IMR-90 (cell line): ENCODE measurements around the gene PCBP3. TPM values are rescaled to one million over a fixed set of nuclear protein-coding genes. Genes with fewer than 3 reads are reported as not detected.

Experiments used
- ATAC-seq: fragments of 200-7000 bp; cut with Tn5 transposase; 2 replicates; pipeline ENCODE4 v1.9.1; 2020; ENCODE audit warnings: low read depth, mild to moderate bottlenecking, moderate library complexity
- BruUV-seq: library from RNA; stranded (reverse); fragments of 400-500 nt; replicated peaks from 2 replicates; lab custom pipeline; 2021; lab: Mats Ljungman, UMichigan
- CTCF ChIA-PET: fragments of 300-600 bp; formaldehyde crosslinking; extraction: SDS; loops from one replicate; lab custom pipeline; 2021; ENCODE audit warnings: antibody characterized with exemption; lab: Yijun Ruan, JAX
- POLR2A ChIA-PET: fragments of 300-600 bp; sonication (Branson Sonifier 250); formaldehyde crosslinking; loops from one replicate; lab custom pipeline; 2022; ENCODE audit warnings: antibody characterized with exemption; ENCODE audit not compliant: unreplicated experiment; lab: Charles Lee
- DNase-seq: peaks from one replicate; pipeline ENCODE4 v3.0.0; 2013
- H2AFZ ChIP-seq: replicated peaks from 2 replicates; pipeline ENCODE3; 2013; ENCODE audit warnings: low read length, mild to moderate bottlenecking; ENCODE audit not compliant: poor library complexity
- H2AK5ac ChIP-seq: 2 replicates; pipeline ENCODE4 v1.6.1; 2013; ENCODE audit warnings: low read depth, low read length, inconsistent platforms
- H2AK9ac ChIP-seq: replicated peaks from 2 replicates; pipeline ENCODE3; 2013; ENCODE audit warnings: mild to moderate bottlenecking, low read depth, low read length, moderate library complexity; ENCODE audit not compliant: poor library complexity
- H2BK120ac ChIP-seq: 2 replicates; pipeline ENCODE4 v1.6.1; 2013; ENCODE audit warnings: low read depth, low read length, inconsistent platforms
- H2BK15ac ChIP-seq: 3 replicates; pipeline ENCODE4 v1.6.1; 2013; ENCODE audit warnings: low read depth, low read length, inconsistent platforms
- H2BK20ac ChIP-seq: 2 replicates; pipeline ENCODE4 v1.6.1; 2013; ENCODE audit warnings: low read depth, mild to moderate bottlenecking, inconsistent platforms, low read length, moderate library complexity
- H2BK5ac ChIP-seq: 2 replicates; pipeline ENCODE4 v1.6.1; 2013; ENCODE audit warnings: mild to moderate bottlenecking, low read depth, low read length, inconsistent platforms; ENCODE audit not compliant: poor library complexity, severe bottlenecking
- H3K14ac ChIP-seq: replicated peaks from 2 replicates; pipeline ENCODE4 v1.6.1; 2013; ENCODE audit warnings: low read depth, low read length, inconsistent platforms
- H3K18ac ChIP-seq: 2 replicates; pipeline ENCODE4 v1.6.1; 2013; ENCODE audit warnings: low read depth, low read length, control low read depth
- H3K23ac ChIP-seq: 2 replicates; pipeline ENCODE4 v1.6.1; 2013; ENCODE audit warnings: low read depth, low read length, inconsistent platforms
- H3K27ac ChIP-seq: 2 replicates; pipeline ENCODE4 v1.5.1; 2013; ENCODE audit warnings: mild to moderate bottlenecking, control low read depth, low read length; ENCODE audit not compliant: insufficient read depth
- H3K27me3 ChIP-seq: 2 replicates; pipeline ENCODE4 v1.6.1; 2013; ENCODE audit warnings: low read length; ENCODE audit not compliant: control insufficient read depth, insufficient read depth
- H3K36me3 ChIP-seq: 2 replicates; pipeline ENCODE4 v1.6.1; 2013; ENCODE audit warnings: low read length, mixed read lengths; ENCODE audit not compliant: control insufficient read depth, insufficient read depth
- H3K4ac ChIP-seq: 2 replicates; pipeline ENCODE4 v1.6.1; 2013; ENCODE audit warnings: low read depth, low read length, inconsistent platforms
- H3K4me1 ChIP-seq: 2 replicates; pipeline ENCODE4 v1.6.1; 2013; ENCODE audit warnings: low read length, mixed read lengths; ENCODE audit not compliant: control insufficient read depth, insufficient read depth
- H3K4me2 ChIP-seq: 2 replicates; pipeline ENCODE4 v1.6.1; 2013; ENCODE audit warnings: low read depth, mild to moderate bottlenecking, control low read depth, low read length, moderate library complexity
- H3K4me3 ChIP-seq: 2 replicates; pipeline ENCODE4 v1.5.1; 2013; ENCODE audit warnings: low read depth, mild to moderate bottlenecking, control low read depth, low read length, moderate library complexity; ENCODE audit not compliant: insufficient read depth
- H3K56ac ChIP-seq: 2 replicates; pipeline ENCODE4 v1.6.1; 2013; ENCODE audit warnings: low read length, inconsistent platforms; ENCODE audit not compliant: insufficient read depth; ENCODE audit errors: extremely low read depth
- H3K79me1 ChIP-seq, 2 experiments: 2 replicates each; pipeline ENCODE4 v1.6.1; 2013; ENCODE audit warnings: low read length in 2 of 2, inconsistent platforms in 1 of 2, low read depth in 1 of 2
- H3K9ac ChIP-seq: 2 replicates; pipeline ENCODE4 v1.6.1; 2013; ENCODE audit warnings: low read depth, low read length, control low read depth
- H3K9me1 ChIP-seq: 2 replicates; pipeline ENCODE4 v1.6.1; 2013; ENCODE audit warnings: low read length, inconsistent platforms; ENCODE audit not compliant: insufficient read depth
- H3K9me3 ChIP-seq: 2 replicates; pipeline ENCODE4 v1.6.1; 2013; ENCODE audit warnings: low read length; ENCODE audit not compliant: control insufficient read depth, insufficient read depth
- H4K20me1 ChIP-seq: 2 replicates; pipeline ENCODE4 v1.6.1; 2013; ENCODE audit warnings: low read length, inconsistent platforms; ENCODE audit not compliant: insufficient read depth
- H4K5ac ChIP-seq: 2 replicates; pipeline ENCODE4 v1.6.1; 2013; ENCODE audit warnings: mild to moderate bottlenecking, low read depth, low read length, control low read depth
- H4K8ac ChIP-seq, 2 experiments: 2 replicates each; pipeline ENCODE4 v1.6.1; 2013; ENCODE audit warnings: low read depth in 2 of 2, low read length in 2 of 2, control low read depth in 1 of 2, inconsistent platforms in 1 of 2
- H4K91ac ChIP-seq: 2 replicates; pipeline ENCODE4 v1.6.1; 2013; ENCODE audit warnings: low read depth, low read length, inconsistent platforms; ENCODE audit not compliant: insufficient read depth
- MXI1 ChIP-seq: IDR thresholded peaks from 2 replicates; pipeline ENCODE4 v1.6.1; 2012; ENCODE audit warnings: low read depth, mild to moderate bottlenecking, low read length, moderate library complexity, borderline replicate concordance
- RAD21 ChIP-seq: IDR thresholded peaks from 2 replicates; pipeline ENCODE4 v1.6.1; 2012; ENCODE audit warnings: low read length, improper control_type of control experiment
- WGBS, 2 experiments: methylation state at CpG; one replicate each; pipeline versions ENCODE4 v1.1.5 to v1.1.7; 2013; ENCODE audit warnings: missing lambda C conversion rate in 2 of 2; ENCODE audit not compliant: insufficient read length in 1 of 2; ENCODE audit errors: extremely low coverage in 2 of 2; 5-methylcytosine and 5-hydroxymethylcytosine counted together
- dilution Hi-C: fragments of 300-500 bp; cut with HindIII; formaldehyde crosslinking; loops from one replicate; pipeline ENCODE4 v1.14.3; 2018; ENCODE audit warnings: low sequenced_read_pairs; ENCODE audit not compliant: unreplicated experiment
- in situ Hi-C: fragments of 300-500 bp; cut with MboI; formaldehyde crosslinking; loops from 3 replicates; pipeline ENCODE4 v1.14.3; 2019; ENCODE audit warnings: low sequenced_read_pairs, inconsistent platforms, mixed read lengths
- intact Hi-C: fragments of 100-400 bp; cut with micrococcal nuclease; formaldehyde crosslinking; loops from 2 replicates; pipeline ENCODE4 v1.10.0; 2022
- polyA plus RNA-seq, 3 experiments: library from polyadenylated mRNA; depleted of rRNA; stranded (reverse); fragments of >200 nt; gene quantifications; 2 replicates each; pipeline ENCODE4 v1.2.3, GENCODE V29; 2012; ENCODE audit warnings: low replicate concordance in 1 of 3
- total RNA-seq: library from RNA; depleted of rRNA; stranded (reverse); fragments of >200 nt; gene quantifications from 2 replicates; pipeline ENCODE4 v1.2.3, GENCODE V29; 2012

PCBP3 gene
- total and polyA plus RNA-seq, 2 of the 4 experiments (the other 2 are of a cell fraction), result 2.9 to 3.9 TPM

DNA sequence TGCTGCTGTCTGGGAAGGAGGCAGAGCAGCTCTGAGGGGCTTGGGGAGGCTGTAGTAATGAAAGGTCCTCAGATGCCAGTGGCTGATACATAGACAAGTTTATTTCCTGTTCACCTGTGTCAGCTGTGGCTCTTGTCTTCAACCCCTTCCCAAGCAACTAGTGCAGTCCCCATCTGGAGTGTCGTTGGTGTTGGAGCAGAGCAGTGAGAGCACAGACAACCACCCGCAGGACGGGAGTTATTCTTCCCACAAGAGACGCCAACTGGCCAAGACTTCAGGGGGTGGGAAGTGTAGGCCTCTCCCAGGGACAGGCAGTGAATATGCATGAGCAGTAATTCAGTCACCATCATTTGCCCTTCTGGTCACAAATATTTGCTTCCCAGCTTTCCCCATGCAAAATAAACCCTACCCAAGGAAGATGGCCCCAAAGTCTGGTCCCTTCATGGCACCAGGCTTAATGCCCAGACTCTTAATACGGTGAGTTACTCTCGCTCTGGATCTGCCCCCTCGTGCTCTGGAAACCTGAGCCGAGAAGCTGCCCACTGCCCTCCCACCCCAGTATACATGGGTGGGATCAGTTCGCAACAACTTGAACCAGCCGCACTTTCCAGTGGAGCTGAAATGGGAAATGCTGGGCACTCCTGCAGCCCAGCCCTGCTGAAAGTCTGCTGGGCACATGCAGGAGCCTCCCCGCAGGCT lies 184.5 kb downstream of the PCBP3 start:
- Histone ChIP-seq H3K4me3 (no peak overlapping the region), H4K5ac (no peak overlapping the region), H3K36me3 (no peaks in the 10 kb centered on the region; the same call in 1 of the 2 replicates), H2AFZ (peak overlapping the region; percentile 10), H2BK120ac (no peak overlapping the region), H4K91ac (no peak overlapping the region), H3K23ac (no peak overlapping the region), H3K18ac (no peak overlapping the region), H2AK9ac (no peak overlapping the region), H4K20me1 (no peaks in the 10 kb centered on the region), H3K9me3 (no peaks in the 10 kb centered on the region), H3K27me3 (no peaks in the 10 kb centered on the region; the same call in 1 of the 2 replicates), H3K4ac (no peak overlapping the region), H3K4me1 (peaks cover 2% of the 10 kb centered on the region; the same call in 1 of the 2 replicates), H3K9ac (no peak overlapping the region), H3K56ac (no peak overlapping the region), H2BK5ac (no peak overlapping the region), H2BK15ac (no peak overlapping the region), H3K27ac (no peak overlapping the region), H3K4me2 (no peak overlapping the region), H3K79me1 (no peaks in the 10 kb centered on the region), H2BK20ac (no peak overlapping the region), H3K14ac (no peak overlapping the region), H2AK5ac (no peak overlapping the region), H4K8ac (no peak overlapping the region; a peak in 1 of 4 replicates), H3K9me1 (no peaks in the 10 kb centered on the region)
- DNase-seq (no peak), ATAC-seq (no peak)
- ChIA-PET POLR2A (no interaction called here), CTCF (no interaction called here)
- dilution Hi-C loops, result no loop called here
- BruUV-seq, result no TSS peak
- in situ Hi-C loops, result loop anchor here (10.0 kb wide), 2 partner anchors 363 to 683 kb away; no protein-coding TSS in a partner anchor
- TF ChIP-seq RAD21, result no peak
- TF ChIP-seq MXI1, result no peak
- intact Hi-C loops, result no loop called here
- 93% methylated on average over 5 of the region's 11 CpGs; no CpG with 5 or more reads in 1 of the 2 experiments for WGBS, 2 experiments
